Chondrocyte (in vitro differentiated cells): ENCODE results near the gene TBL3. TPM values are rescaled to one million over a fixed set of nuclear protein-coding genes. Genes with fewer than 3 reads are reported as not detected.

Experiments
- DNase-seq: peaks from one replicate; pipeline ENCODE4 v3.0.0; 2021; ENCODE audit warnings: mixed read lengths, low spot score
- H3K27ac Mint-ChIP-seq: one replicate; pipeline ENCODE4 v1.8.0; 2021; ENCODE audit warnings: mild to moderate bottlenecking, moderate library complexity, mixed read lengths; ENCODE audit not compliant: unreplicated experiment
- H3K27me3 Mint-ChIP-seq: 2 replicates; pipeline ENCODE4 v1.8.0; 2021; ENCODE audit warnings: low read depth, mixed read lengths
- H3K36me3 Mint-ChIP-seq: 2 replicates; pipeline ENCODE4 v1.8.0; 2021; ENCODE audit warnings: low read depth, mixed read lengths
- H3K4me1 Mint-ChIP-seq: 2 replicates; pipeline ENCODE4 v1.8.0; 2021; ENCODE audit warnings: low read depth, mild to moderate bottlenecking, mixed read lengths
- H3K4me3 Mint-ChIP-seq: one replicate; pipeline ENCODE4 v1.8.0; 2021; ENCODE audit warnings: mild to moderate bottlenecking, moderate library complexity, mixed read lengths; ENCODE audit not compliant: unreplicated experiment
- H3K9me3 Mint-ChIP-seq: 2 replicates; pipeline ENCODE4 v1.8.0; 2021; ENCODE audit warnings: low read depth, mixed read lengths
- total RNA-seq: library from RNA; stranded (reverse); gene quantifications from 3 replicates; pipeline ENCODE4 v1.2.1, GENCODE V29; 2021
- TF ChIP-seq, protein P1 (sequence below): fragments of 200-600 bp; sonication (generic); IDR thresholded peaks from 2 replicates; pipeline ENCODE4 v1.5.0; 2021; ENCODE audit warnings: antibody characterized with exemption, mild to moderate bottlenecking, moderate library complexity

Gene TBL3
- total RNA-seq, 1 donor from 2014 or later, result 21.6 TPM

- no peaks in the 10 kb centered on the region for H3K27me3 Mint-ChIP-seq
Observed at GRCh38 chr16:1965396-1966001, 6.4 kb upstream of the TBL3 start.

GRCh38 chr16:1966460-1966859 lies 5.4 kb upstream of the TBL3 start, which contains the start of gene RNF151:
RNF151 (plus strand) TSS chr16:1966856; CDS start chr16:1966882, 26 bp downstream.
- no peak for DNase-seq
- peak within 1 kb of the TSS; percentile 89 for H3K27ac Mint-ChIP-seq
- TF ChIP-seq, protein P1, sequence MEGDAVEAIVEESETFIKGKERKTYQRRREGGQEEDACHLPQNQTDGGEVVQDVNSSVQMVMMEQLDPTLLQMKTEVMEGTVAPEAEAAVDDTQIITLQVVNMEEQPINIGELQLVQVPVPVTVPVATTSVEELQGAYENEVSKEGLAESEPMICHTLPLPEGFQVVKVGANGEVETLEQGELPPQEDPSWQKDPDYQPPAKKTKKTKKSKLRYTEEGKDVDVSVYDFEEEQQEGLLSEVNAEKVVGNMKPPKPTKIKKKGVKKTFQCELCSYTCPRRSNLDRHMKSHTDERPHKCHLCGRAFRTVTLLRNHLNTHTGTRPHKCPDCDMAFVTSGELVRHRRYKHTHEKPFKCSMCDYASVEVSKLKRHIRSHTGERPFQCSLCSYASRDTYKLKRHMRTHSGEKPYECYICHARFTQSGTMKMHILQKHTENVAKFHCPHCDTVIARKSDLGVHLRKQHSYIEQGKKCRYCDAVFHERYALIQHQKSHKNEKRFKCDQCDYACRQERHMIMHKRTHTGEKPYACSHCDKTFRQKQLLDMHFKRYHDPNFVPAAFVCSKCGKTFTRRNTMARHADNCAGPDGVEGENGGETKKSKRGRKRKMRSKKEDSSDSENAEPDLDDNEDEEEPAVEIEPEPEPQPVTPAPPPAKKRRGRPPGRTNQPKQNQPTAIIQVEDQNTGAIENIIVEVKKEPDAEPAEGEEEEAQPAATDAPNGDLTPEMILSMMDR, result no peak

More at GRCh38 chr16:1965396-1966001, 6.4 kb upstream of the TBL3 start:
- H3K4me1 Mint-ChIP-seq, result peaks cover 41% of the 10 kb centered on the region
- no peaks in the 10 kb centered on the region for H3K9me3 Mint-ChIP-seq
- peaks cover 15% of the 10 kb centered on the region for H3K36me3 Mint-ChIP-seq
- peak overlapping the region; percentile 87 for H3K4me3 Mint-ChIP-seq
- no peak for DNase-seq
- TF ChIP-seq, protein P1, result no peak
- H3K27ac Mint-ChIP-seq, result peak overlapping the region; percentile 89

DNA sequence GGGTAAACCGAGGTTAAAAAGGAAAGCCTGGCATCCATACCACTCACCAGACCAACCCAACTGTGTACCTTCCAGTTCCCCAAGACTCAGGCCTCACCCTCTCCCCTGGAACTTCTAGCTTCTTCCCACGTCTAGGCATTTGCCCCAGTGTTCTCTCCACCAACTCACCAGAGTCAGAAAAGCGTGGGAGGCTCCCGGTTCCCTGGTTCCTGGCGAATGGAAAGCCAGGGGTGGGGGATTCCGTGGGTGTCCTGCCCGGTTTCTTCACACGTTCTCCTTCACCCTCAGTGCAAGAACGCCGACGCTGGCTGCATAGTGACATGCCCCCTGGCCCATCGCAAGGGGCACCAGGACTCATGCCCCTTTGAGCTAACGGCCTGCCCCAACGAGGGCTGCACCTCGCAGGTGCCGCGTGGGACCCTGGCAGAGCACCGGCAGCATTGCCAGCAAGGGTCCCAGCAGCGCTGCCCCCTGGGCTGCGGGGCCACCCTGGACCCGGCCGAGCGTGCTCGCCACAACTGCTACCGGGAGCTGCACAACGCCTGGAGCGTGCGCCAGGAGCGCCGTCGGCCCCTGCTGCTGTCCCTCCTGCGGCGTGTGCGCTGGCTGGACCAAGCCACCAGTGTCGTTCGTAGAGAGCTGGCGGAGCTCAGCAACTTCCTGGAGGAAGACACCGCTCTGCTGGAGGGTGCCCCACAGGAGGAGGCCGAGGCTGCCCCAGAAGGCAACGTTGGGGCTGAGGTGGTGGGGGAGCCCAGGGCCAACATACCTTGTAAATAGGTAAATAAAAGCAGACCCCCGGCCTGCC lies 3.5 kb upstream of the TBL3 start:
- Mint-ChIP-seq H3K4me3 (no peak overlapping the region), H3K4me1 (peaks cover 38% of the 10 kb centered on the region), H3K27me3 (no peaks in the 10 kb centered on the region), H3K36me3 (peaks cover 7% of the 10 kb centered on the region), H3K9me3 (no peaks in the 10 kb centered on the region), H3K27ac (no peak overlapping the region)
- peak; percentile 91 for DNase-seq
- TF ChIP-seq, protein P1, result no peak

More at GRCh38 chr16:1966460-1966859, 5.4 kb upstream of the TBL3 start, which contains the start of gene RNF151:
- Mint-ChIP-seq H3K27me3 (no peaks in the 10 kb centered on the region), H3K4me3 (peak within 1 kb of the TSS; percentile 87), H3K4me1 (peaks cover 39% of the 10 kb centered on the region), H3K9me3 (no peaks in the 10 kb centered on the region), H3K36me3 (peaks cover 15% of the 10 kb centered on the region)

- no peak overlapping the region for H3K27ac Mint-ChIP-seq
- peaks cover 24% of the 10 kb centered on the region for H3K4me1 Mint-ChIP-seq
- DNase-seq, result no peak
- H3K27me3 Mint-ChIP-seq, result no peaks in the 10 kb centered on the region
- TF ChIP-seq, protein P1, result no peak
- H3K4me3 Mint-ChIP-seq, result peak overlapping the region; percentile 96
- peaks cover 11% of the 10 kb centered on the region for H3K36me3 Mint-ChIP-seq
- H3K9me3 Mint-ChIP-seq, result no peaks in the 10 kb centered on the region
Observed at GRCh38 chr16:1972490-1972877, 631 bp downstream of the TBL3 start.

- H3K9me3 Mint-ChIP-seq, result no peaks in the 10 kb centered on the region
- TF ChIP-seq, protein P1, result no peak
- peaks cover 14% of the 10 kb centered on the region for H3K36me3 Mint-ChIP-seq
- no peaks in the 10 kb centered on the region for H3K27me3 Mint-ChIP-seq
- peak overlapping the region; percentile 61 for H3K27ac Mint-ChIP-seq
- peak; percentile 85 for DNase-seq
- peaks cover 24% of the 10 kb centered on the region for H3K4me1 Mint-ChIP-seq
- H3K4me3 Mint-ChIP-seq, result peak overlapping the region; percentile 96
Observed at GRCh38 chr16:1973461-1974156, 1.8 kb downstream of the TBL3 start.
